ENCODE data around the gene GLUD2.

GLUD2 gene

DNA sequence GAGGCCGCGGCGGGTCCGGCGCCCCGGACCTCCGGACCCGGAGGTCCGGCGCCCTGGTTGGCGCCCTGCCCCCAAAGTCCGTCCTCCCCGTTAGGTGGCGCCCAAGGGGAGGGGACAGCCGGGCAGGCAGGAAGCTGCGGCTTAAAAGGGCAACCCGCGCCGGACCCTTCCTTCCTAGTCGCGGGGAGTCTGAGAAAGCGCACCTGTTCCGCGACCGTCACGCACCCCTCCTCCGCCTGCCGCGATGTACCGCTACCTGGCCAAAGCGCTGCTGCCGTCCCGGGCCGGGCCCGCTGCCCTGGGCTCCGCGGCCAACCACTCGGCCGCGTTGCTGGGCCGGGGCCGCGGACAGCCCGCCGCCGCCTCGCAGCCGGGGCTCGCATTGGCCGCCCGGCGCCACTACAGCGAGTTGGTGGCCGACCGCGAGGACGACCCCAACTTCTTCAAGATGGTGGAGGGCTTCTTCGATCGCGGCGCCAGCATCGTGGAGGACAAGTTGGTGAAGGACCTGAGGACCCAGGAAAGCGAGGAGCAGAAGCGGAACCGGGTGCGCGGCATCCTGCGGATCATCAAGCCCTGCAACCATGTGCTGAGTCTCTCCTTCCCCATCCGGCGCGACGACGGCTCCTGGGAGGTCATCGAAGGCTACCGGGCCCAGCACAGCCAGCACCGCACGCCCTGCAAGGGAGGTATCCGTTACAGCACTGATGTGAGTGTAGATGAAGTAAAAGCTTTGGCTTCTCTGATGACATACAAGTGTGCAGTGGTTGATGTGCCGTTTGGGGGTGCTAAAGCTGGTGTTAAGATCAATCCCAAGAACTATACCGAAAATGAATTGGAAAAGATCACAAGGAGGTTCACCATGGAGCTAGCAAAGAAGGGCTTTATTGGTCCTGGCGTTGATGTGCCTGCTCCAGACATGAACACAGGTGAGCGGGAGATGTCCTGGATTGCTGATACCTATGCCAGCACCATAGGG, at the start of gene GLUD2:
Gene GLUD2 (plus strand): TSS at position 170 of the 979 bp plus-strand sequence. CDS start 75 bp downstream, at position 245.
- peak; percentile 76 for DNase-seq (ENCODE audit: low read depth, low spot score)

DNA sequence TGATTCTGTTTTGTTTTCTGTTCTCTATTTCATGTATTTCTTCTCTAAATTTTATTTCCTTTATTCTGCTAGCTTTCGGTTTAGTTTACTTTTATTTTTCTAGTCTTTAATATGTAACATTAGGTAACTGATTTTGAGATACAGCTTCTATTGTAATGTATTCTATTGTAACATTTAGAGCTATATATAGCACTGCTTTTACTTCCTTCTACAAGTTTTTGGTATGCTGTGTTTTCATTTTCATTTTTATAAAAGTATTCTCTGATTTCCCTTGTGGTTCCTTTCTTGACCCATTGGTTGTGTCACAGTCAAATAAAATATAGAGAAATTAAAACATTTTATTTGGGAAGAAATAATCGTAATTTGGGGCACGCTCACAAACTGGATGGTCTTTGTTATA, 48.0 kb upstream of the GLUD2 start:
- DNase-seq (ENCODE audit: low read depth, low spot score) = no peak

DNA sequence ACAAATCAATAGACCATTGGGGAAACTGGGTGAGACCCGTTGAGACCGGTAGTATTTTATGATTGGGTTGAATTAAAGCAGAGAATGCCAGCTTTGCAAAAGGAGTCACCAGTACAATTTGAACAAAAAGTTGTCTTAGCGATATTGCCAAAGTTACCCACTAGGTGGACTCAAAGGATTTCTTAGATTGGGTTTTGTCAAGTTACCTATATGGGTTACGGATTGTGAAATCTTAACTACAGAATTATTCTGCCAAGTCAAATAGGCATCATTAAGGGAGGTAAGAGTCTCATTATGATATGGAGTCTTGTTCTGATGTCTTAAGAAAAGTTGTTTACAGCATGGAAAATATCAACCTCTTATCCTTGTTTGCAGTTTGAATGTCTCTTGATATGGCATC, 46.8 kb upstream of the GLUD2 start:
- DNase-seq (ENCODE audit: low read depth, low spot score) = peak; percentile 17

DNA sequence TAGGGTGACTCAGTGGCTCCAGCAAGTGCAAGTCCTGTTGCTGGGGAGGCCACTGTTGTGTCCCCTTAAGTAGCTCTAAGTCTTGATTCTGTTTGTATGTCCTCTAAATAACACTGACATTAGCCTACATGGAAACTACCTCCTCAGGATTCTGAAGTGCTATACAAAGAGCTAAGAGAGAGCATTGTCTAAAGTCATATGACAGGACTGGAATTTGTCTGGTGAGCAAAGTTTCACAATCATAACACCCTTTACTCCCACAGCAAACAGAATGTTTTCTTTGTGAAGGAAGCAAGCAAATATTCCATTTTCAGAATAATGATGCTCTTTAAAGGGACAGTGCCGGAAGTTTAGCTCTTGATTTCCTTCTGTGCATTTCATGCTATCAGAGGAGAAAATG, 38.5 kb upstream of the GLUD2 start:
- DNase-seq (ENCODE audit: low read depth, low spot score) = no peak

DNA sequence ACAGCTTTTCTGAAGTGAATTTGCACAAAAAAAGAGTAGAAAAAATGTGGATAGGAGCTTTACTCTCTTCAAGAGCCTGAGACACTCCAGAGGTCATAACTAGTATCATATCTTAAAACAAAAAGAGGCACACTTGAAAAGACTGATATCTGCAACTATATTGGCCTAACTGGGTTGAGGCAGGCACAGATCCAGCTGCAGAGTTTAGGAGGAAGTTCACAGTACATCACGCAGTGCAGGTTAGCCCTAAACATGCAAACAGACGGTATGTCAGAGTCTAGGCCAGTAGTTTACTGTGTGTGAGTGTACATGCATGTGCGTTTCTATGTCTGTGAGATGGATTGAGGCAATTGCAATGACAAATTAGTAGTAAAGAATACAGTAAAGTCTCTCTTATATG, 37.6 kb upstream of the GLUD2 start:
- DNase-seq (ENCODE audit: low read depth, low spot score) = no peak

DNA sequence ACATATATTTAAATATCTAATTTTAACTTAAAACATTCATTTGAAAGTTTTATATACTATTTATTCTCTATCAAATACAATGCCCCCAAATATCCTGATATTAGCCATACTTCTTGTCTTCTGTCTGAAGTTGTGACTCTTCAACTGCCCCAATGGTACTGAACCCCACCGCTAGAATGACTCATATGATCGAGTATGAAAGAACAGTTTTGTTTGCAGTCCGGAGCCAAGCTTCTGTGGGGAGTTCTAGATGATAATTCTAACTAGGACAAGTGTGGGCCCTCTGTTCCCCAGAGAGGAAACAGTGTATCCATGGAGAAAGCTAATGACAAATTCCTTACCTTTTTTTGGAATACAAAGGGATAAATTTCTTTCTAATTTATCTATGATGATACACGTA, 37.2 kb upstream of the GLUD2 start:
- DNase-seq (ENCODE audit: low read depth, low spot score) = no peak

DNA sequence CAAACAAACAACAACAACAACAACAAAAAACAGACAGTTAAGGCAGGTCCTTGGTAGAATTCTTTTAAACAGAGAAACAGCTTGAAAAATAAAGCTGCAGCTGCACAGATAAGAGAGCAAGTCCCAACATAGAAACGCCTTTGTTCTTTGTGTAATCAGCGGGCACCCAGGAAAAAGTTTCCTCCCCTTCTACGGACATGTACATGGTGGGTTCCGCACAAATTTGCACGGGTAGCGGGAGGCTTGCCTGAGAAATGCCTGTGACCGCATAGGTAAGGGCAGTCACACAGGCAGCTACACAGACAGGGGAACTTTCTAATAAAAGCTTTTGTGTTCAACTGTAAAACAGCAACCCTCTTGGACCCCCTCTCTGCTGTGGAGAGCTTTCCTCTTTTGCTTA, 36.2 kb upstream of the GLUD2 start:
- DNase-seq (ENCODE audit: low read depth, low spot score) = no peak

DNA sequence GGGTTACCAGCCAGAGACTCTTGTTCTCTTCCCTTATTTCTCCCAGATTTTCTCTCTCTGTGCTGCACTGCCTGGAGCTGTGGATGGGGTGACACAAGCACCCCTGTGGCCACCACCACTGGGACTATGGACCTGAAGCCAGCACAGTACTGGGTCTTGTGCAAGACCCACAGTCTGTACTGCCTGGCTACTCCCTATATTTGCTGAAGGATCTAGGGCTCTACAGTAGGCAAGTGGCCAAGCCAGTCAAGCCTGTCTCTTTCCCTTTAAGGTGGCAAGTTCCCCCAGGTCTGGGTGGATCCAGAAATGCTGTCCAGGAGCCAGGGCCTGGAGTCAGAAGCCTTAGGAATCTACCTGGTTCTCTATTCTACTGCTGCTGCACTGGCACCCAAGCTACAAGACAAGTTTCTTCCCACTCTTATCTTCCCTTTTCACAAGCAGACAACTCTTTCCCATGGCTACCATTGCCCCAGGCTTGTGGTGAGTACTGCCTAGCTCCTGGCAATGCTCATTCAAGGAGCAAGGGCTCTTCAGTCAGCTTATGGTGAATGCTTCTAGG, 33.4 kb upstream of the GLUD2 start:
- peak; percentile 58 for DNase-seq (ENCODE audit: low read depth, low spot score)

DNA sequence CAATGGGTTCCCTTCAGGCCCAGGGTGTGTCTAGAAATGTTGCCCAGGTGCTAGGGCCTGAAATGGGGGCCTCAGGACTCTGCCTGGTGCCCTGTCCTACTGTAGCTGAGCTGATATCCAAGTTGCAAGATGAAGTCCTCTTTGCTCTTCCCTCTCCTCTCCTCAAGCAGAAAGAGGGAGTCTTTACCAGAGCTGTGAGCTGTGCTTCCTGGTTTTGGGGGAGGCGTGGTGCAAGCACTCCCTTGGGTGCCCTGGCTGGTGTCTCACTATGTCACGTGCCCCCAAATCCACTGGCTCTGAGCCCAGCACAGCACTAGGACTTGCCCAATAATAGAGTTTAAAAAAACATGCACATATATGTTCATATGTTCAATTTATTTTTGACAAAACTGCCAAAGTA, 32.6 kb upstream of the GLUD2 start:
- no peak for DNase-seq (ENCODE audit: low read depth, low spot score)

DNA sequence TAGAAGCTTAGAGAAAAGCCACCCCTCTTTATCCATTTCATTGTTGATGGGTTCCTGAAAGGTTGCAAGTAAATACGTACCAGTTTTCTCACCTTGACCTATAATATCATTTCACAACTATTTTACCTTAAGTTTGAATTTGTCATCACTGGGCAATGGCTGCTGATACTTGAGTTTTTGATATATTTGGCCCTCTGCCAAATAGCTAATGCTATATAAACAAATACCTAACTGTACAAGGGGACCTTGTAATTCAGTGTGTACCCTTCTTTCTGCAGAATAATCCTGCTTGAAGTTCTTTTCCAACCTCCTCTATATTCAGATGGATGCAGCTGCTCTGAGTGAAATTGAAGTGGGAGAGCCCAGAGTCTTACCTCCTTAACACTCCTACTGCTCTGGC, 19.0 kb upstream of the GLUD2 start:
- no peak for DNase-seq (ENCODE audit: low read depth, low spot score)

DNA sequence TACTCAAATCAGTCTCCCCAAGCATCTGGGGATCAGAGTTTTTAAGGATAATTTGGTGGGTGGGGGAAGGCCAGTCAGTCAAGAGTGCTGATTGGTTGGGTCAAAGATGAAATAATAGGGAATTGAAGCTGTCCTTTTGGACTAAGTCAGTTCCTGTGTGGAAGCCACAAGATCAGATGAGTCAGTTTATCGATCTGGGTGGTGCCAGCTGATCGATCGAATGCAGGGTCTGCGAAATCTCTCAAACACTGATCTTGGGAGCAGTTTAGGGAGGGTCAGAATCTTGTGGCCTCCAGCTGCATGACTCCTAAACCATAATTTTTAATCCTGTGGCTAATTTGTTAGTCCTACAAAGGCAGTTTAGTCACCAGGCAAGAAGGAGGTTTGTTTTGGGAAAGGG, 17.3 kb upstream of the GLUD2 start:
- no peak for DNase-seq (ENCODE audit: low read depth, low spot score)

DNA sequence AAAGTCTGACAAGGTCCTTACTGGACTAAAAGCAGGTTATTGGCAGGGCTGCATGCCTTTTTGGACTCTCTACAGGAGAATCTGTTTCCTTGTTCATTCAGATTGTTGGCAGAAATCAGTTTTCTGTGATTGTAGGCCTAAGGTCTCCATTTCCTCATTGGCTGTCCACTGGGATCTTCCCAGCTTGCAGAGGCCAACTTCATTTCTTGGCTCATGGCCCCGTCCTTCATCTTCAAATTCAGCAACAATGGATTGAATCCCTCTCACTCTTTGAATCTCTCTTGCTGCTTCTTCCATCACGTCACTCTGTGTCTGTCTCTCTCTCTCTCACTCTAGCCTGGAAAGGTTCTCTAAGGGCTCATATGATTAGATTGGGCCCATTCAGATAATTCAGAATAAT, 14.9 kb upstream of the GLUD2 start:
- DNase-seq (ENCODE audit: low read depth, low spot score) = no peak

DNA sequence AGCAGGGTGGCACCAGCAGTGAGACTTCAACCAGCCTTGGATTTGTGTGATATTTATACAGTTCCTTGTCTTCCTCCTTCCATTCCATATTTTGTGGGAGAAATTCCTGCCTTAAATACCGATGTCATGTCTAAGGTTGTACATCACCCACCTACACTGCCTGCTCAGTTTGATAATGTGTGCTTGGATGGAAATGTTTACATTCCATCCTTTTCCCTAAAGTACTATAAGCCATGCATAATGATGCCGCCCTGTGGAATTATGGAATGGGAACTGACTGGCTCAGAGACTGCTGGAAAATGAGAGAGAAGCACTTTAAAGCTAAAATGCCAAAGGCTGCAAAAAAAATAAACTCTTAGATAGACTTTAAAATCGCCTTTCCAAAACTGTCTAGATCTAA, 11.3 kb upstream of the GLUD2 start:
- no peak for DNase-seq (ENCODE audit: low read depth, low spot score)

DNA sequence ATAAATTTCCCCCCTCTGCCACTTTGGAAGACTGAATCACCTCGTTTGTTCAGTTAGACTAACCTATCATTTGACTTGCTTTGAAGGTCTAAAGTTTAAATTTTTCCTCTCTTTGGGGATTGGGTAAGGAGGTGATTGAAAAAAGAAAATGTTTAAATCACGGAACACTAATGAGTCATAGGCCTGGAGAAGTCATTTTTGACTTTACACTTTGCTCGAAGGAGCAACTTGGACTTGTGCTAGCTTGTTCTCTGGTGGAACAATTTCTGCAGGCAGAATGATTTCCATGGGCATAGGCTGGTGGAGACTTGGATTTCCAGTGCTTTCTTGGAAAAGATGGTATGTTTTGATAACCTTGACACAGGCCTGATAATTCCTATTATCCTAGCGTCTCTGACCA, 10.5 kb upstream of the GLUD2 start:
- no peak for DNase-seq (ENCODE audit: low read depth, low spot score)

DNA sequence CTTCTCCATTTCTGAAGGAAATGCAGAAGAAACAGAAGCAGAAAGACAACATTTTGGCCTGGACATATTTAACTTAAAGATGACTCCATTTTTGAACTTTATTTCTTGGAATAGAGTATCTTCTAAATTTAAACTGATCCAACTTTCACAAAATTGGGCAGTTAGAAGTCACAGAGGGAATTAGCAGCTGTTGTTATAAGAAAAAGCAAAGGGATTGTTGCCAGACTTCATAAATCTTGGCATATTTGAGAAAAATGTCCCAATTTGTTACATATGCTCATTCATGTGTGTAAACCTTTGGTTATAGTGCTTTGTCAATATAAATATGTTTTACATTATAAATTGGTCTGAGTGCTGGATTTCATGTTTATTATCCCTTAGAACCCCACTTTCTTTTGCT, 3.4 kb downstream of the GLUD2 start:
- DNase-seq (ENCODE audit: low read depth, low spot score) = no peak

DNA sequence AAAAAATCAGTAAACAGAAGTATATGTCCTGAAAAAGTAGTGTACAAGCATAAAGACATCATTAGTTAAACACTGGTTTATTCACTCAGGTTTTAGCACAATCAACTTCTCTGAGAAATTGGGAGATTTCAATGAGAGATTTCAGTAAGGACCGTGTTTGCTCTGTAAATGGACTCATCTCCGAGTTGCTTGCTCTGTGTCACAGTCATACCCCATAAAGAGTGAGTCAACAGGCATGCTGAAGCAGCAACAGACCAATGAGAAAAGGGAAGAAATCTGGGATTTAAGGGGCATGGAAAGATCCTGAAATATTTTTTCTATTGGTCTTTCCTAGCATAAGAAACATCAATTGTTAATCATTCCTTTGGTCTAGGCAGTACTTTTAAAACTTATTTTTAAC, 4.7 kb downstream of the GLUD2 start:
- no peak for DNase-seq (ENCODE audit: low read depth, low spot score)

DNA sequence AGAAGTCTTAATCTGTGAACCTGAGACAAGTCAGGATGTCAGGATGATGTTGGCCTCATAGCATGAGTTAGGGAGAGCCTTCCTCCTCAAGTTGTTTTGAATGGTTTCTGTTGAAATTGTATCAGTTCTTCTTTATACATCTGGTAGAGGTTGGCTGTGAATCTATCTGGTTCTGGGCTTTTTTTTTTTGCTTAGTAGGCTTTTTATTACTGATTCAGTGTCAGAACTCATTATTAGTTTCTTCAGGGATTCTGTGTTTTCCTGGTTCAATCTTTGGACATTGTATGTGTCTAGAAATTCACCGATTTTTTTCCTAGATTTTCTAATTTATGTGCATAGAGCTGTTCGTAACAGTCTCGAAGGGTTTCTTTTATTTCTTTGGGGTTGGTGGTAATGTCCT, 14.9 kb downstream of the GLUD2 start:
- no peak for DNase-seq (ENCODE audit: low read depth, low spot score)

DNA sequence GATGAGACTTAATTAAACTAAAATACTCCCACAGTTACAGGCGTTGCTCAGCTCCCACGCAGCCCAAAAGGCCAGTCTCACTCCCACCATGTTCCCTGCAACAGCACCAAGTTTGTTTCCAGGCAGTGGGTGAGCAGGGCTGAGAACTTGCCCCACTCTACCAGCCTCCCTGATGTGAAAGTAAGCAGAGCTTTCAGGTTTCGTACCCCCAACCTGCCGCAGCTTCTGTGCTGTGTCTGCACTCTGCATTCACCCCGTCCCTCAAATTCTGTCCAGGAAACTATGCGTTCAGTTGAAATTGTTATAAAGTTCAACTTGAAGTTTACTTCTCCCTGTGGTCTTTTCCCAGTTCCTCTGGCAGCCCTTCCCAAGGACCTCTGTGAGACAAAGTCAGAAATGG, 17.2 kb downstream of the GLUD2 start:
- no peak for DNase-seq (ENCODE audit: low read depth, low spot score)

DNA sequence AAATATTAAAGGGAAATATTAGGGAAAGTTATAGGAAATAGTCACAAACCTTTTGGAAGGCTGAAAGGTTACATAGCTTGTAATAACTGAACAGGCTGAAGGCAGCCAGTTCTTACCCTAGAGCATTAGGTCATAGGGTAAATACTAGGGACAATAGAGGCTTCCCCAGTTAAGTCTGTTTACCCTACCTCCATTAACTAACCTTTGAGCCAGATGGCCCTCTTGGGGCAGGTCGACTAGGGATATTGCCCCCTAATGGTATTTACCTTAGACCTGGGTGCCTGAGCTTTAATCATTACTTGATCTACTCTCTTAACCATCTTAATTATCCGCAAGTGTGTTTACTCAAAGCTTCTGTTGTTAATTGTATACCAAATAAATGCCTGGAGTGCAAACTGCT, 36.8 kb downstream of the GLUD2 start:
- peak; percentile 26 for DNase-seq (ENCODE audit: low read depth, low spot score)

DNA sequence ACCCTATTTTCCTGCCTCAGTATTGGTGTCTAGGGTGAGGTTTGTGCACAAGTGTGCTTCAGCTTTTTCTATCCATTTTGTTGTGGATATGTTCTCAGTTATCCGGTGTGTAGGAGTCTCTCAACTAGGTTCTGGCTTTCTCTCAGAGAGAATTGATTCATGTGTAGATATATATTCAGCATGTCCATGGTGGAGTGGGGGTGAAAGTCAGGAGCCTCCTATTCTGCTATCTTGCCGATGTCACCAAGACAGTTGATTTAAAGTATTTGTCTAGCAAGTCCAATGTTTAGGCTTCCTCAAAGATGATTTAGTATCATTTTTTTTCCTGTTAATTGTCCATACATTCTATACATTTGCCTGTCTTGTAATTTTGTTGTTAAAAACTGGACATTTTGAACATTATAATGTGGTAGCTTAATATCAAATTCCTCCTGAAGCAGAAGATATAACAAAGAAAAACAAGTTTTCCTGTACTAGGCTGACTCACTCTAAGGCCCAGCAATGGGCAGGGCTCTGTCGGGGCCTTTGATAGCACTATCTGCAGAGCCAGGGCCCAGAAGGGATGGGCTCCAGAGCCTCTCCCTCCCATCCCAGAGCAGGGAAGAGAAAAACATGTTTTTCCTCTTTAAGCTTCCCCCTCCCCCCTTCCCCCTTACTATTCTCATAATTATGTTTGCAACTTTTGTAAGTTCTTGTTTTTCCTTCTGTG, 37.6 kb downstream of the GLUD2 start:
- DNase-seq (ENCODE audit: low read depth, low spot score) = peak; percentile 36

DNA sequence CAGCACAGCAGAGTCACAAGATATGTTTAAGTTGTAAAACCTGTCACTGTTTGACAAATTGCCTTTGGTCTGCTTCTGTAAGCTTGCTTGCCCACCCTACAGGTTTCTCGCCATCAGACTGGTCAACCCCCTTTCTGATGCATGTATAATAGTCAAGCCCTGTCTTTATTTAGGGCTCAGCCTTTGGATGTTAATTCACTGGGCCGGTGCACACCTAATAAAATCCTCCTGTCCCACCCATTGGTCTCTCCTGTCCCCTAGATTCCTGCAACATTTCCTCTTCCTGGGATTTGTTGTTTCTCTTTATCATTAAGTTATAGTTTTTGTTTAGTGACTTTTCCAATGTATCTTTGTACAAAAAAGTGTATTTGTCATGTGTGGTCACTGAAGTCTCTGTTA, 38.2 kb downstream of the GLUD2 start:
- DNase-seq (ENCODE audit: low read depth, low spot score) = no peak

DNA sequence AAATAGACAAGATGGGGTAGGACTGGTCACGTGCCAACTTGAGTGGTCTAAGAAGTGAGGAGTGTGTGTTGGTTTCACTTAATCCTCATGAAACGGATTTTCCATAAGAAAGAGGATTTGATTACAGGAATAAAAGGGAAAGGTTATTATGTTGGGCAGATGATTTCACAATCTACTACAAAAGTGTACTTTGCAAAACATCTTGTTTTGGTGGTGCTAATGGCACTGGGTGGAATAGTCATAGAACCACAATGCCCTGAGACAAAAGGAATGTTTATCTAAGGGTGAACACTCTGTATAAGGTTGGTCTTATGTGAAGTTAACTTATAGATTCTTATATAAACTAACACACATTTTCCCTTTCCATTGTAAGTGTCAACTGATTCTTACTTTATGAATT, 45.6 kb downstream of the GLUD2 start:
- no peak for DNase-seq (ENCODE audit: low read depth, low spot score)

Measured in ELF-1 (cell line).